Adrenal gland (tissue), 5 donors: Measurements from ENCODE around the gene ATP2B3.

Experiments used
- POLR2A ChIP-seq, 2 donors: fragments of 450-650 bp; IDR thresholded peaks; one replicate each; pipeline ENCODE4 v1.6.1; 2017; ENCODE audit warnings: antibody characterized with exemption in 2 of 2, mild to moderate bottlenecking in 2 of 2, moderate library complexity in 1 of 2
- TF ChIP-seq, protein P1 (sequence below), 6 experiments: fragments of 450-650 bp in 4 of 6; fragments of 200-600 bp in 2 of 6; sonication (generic) in 1 of 6; IDR thresholded peaks; 1 replicate in 5 of 6; 2 replicates in 1 of 6; pipeline versions ENCODE4 v1.5.1 to v1.8.0; 2016 to 2021; ENCODE audit warnings: antibody characterized with exemption in 6 of 6, mild to moderate bottlenecking in 2 of 6, moderate library complexity in 1 of 6
- donor health status: DM: no; HTN: no; CAD: no.

DNA sequence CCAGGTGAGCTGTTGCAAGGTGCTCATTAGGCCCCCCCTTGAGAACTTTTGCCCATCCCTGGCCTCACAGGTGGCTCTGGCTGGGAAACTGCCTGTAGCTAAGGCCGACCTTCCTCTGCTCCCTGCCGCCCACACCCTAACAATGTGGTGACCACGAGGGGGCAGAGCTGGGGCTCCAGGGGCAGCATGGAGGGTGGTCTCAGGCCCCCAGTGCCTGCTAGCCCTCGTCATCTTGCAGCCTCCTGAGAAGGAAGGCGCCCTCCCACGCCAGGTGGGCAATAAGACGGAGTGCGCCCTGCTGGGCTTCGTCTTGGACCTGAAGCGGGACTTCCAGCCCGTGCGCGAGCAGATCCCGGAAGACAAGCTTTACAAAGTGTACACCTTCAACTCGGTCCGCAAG is 32.4 kb downstream of the ATP2B3 start:
- TF ChIP-seq, protein P1, sequence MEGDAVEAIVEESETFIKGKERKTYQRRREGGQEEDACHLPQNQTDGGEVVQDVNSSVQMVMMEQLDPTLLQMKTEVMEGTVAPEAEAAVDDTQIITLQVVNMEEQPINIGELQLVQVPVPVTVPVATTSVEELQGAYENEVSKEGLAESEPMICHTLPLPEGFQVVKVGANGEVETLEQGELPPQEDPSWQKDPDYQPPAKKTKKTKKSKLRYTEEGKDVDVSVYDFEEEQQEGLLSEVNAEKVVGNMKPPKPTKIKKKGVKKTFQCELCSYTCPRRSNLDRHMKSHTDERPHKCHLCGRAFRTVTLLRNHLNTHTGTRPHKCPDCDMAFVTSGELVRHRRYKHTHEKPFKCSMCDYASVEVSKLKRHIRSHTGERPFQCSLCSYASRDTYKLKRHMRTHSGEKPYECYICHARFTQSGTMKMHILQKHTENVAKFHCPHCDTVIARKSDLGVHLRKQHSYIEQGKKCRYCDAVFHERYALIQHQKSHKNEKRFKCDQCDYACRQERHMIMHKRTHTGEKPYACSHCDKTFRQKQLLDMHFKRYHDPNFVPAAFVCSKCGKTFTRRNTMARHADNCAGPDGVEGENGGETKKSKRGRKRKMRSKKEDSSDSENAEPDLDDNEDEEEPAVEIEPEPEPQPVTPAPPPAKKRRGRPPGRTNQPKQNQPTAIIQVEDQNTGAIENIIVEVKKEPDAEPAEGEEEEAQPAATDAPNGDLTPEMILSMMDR (IDR thresholded peaks at IDR 0.05), result no peak
- TF ChIP-seq POLR2A (IDR thresholded peaks at IDR 0.05), result no peak
